ENCODE data around the gene ZNF439. TPM values are rescaled to one million over a fixed set of nuclear protein-coding genes. Genes with fewer than 3 reads are reported as not detected.
A peak's percentile ranks its signal among the peaks of the same experiment; 100 is the strongest.
"Not testable (repeated sequence)": the region's sequence is repeated elsewhere in the genome, so short reads cannot be mapped to it uniquely, and the experiment has no call there.

Gene ZNF439
- total and polyA plus RNA-seq, 2 experiments from 2014 or later: 8.8 to 12.1 TPM

- in situ Hi-C loops (cut with MboI): no loop called here
- Histone ChIP-seq H3K4me2 (ENCODE audit: unreplicated experiment) (no peak overlapping the region), H3K9ac (no peak overlapping the region), H3K27me3 (replicated peaks; ENCODE audit: insufficient read depth) (no peaks in the 10 kb centered on the region), H3K27ac (no peak overlapping the region), H3K4me1 (ENCODE audit: insufficient read depth) (no peaks in the 10 kb centered on the region), H3K4me3 (no peak overlapping the region), H3K9me2 (ENCODE audit: insufficient read depth) (no peaks in the 10 kb centered on the region), H2AFZ (no peak overlapping the region), H4K20me1 (ENCODE audit: insufficient read depth) (no peaks in the 10 kb centered on the region), H3K36me3 (ENCODE audit: low read depth) (peaks cover 12% of the 10 kb centered on the region), H3F3A (ENCODE audit: insufficient read depth) (no peaks in the 10 kb centered on the region), H3K9me3 (ENCODE audit: low read depth) (peaks cover 3% of the 10 kb centered on the region), H3K79me2 (ENCODE audit: insufficient read depth) (no peaks in the 10 kb centered on the region)
- TF ChIP-seq EZH2phosphoT487 (IDR thresholded peaks at IDR 0.05; ENCODE audit: insufficient read depth, low read depth) (no peak), EZH2 (IDR thresholded peaks at IDR 0.05; ENCODE audit: insufficient read depth, poor library complexity, severe bottlenecking) (no peak)
- WGBS, 2 experiments (ENCODE audit: low coverage in 1 of 2, low lambda C conversion rate in 2 of 2, missing lambda C conversion rate in 2 of 2): 100% methylated on average over 1 of the region's 1 CpG
- DNase-seq: no peak
These were observed 25.2 kb downstream of the ZNF439 start for GRCh38 chr19:11873762-11874161.

DNA sequence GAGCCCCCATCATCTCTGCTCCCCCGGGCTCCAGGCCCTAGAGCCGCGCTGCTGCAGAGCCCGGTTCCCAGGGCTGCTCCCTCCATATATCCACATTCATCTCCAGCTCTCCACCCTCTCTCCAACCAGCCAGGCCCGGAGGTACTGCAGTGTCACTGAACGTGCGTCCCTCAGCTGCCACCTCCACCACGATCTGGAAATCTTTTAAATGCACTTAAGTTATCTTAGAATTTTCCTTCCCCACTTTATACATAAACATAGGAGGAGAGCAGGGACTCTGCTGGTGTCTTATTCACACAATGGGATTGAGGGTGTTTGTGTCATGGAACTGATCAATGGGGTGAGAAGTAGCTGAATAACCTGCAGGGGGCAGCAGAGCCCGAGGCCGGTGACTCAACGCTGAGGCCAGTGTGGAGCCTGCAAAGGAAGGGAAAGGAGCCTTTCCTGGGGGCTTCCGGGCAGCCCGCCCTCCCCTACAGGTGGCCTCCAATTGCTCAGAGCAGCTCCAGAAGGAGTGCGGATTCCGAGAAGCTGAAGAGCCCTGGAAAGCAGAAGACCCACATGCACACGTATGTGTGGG, 31.3 kb downstream of the ZNF439 start:
- H3K27ac ChIP-seq; H3K36me3 ChIP-seq (ENCODE audit: low read depth); H3F3A ChIP-seq (ENCODE audit: insufficient read depth); in situ Hi-C loops (cut with MboI); H4K20me1 ChIP-seq (ENCODE audit: insufficient read depth); H3K4me3 ChIP-seq; H3K27me3 ChIP-seq (replicated peaks; ENCODE audit: insufficient read depth); H3K9ac ChIP-seq; H2AFZ ChIP-seq; H3K4me1 ChIP-seq (ENCODE audit: insufficient read depth); H3K9me3 ChIP-seq (ENCODE audit: low read depth); H3K9me2 ChIP-seq (ENCODE audit: insufficient read depth); H3K79me2 ChIP-seq (ENCODE audit: insufficient read depth); H3K4me2 ChIP-seq (ENCODE audit: unreplicated experiment): not testable (repeated sequence)
- 57 to 58% methylated on average over 16 of the region's 16 CpGs for WGBS, 2 experiments (ENCODE audit: low coverage in 1 of 2, low lambda C conversion rate in 2 of 2, missing lambda C conversion rate in 2 of 2)
- DNase-seq: peak; percentile 41

DNA sequence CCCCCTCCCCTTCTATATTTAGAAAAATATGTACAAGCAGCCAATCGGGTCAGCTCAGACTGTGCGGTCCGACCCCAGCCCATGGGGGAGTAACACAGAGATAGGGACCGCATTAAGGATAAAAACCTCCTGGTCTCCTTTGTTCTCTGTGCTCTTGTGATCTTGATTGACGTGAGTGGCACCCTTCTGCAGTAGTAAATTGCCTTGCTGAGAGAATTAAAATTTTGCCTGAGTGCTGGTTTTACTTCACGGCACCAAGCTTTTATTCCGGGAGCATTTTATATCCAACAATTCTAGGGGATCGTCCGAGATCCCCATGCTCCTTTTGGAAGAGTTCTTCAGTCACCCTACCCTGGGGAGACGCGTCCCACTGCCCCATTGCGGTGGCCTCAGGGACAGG, 32.1 kb downstream of the ZNF439 start:
- 68 to 71% methylated on average over 12 of the region's 12 CpGs for WGBS, 2 experiments (ENCODE audit: low coverage in 1 of 2, low lambda C conversion rate in 2 of 2, missing lambda C conversion rate in 2 of 2)
- no peak for TF ChIP-seq EZH2phosphoT487 (IDR thresholded peaks at IDR 0.05; ENCODE audit: insufficient read depth, low read depth)
- TF ChIP-seq EZH2 (IDR thresholded peaks at IDR 0.05; ENCODE audit: insufficient read depth, poor library complexity, severe bottlenecking): no peak
- in situ Hi-C loops (cut with MboI): no loop called here

GRCh38 chr19:11881151-11881800, 32.8 kb downstream of the ZNF439 start:
- Histone ChIP-seq H3K27ac (no peak overlapping the region), H3K9me2 (ENCODE audit: insufficient read depth) (no peaks in the 10 kb centered on the region), H3K36me3 (ENCODE audit: low read depth) (no peaks in the 10 kb centered on the region), H2AFZ (peak overlapping the region; percentile 43; the same call in 1 of the 2 replicates), H3F3A (ENCODE audit: insufficient read depth) (no peaks in the 10 kb centered on the region), H3K4me3 (peak overlapping the region; percentile 51; the same call in 1 of the 2 replicates), H3K9ac (no peak overlapping the region), H3K4me1 (ENCODE audit: insufficient read depth) (no peaks in the 10 kb centered on the region), H3K79me2 (ENCODE audit: insufficient read depth) (no peaks in the 10 kb centered on the region), H4K20me1 (ENCODE audit: insufficient read depth) (no peaks in the 10 kb centered on the region), H3K9me3 (ENCODE audit: low read depth) (no peaks in the 10 kb centered on the region), H3K27me3 (replicated peaks; ENCODE audit: insufficient read depth) (no peaks in the 10 kb centered on the region), H3K4me2 (ENCODE audit: unreplicated experiment) (peak overlapping the region; percentile 77)
- DNase-seq: peak; percentile 70
- in situ Hi-C loops (cut with MboI): no loop called here
- 7 to 9% methylated on average over 10 of the region's 10 CpGs for WGBS, 2 experiments (ENCODE audit: low coverage in 1 of 2, low lambda C conversion rate in 2 of 2, missing lambda C conversion rate in 2 of 2)
- TF ChIP-seq EZH2 (IDR thresholded peaks at IDR 0.05; ENCODE audit: insufficient read depth, poor library complexity, severe bottlenecking) (no peak), EZH2phosphoT487 (IDR thresholded peaks at IDR 0.05; ENCODE audit: insufficient read depth, low read depth) (no peak)

More for the DNA sequence above, 32.1 kb downstream of the ZNF439 start:
- H3K27ac ChIP-seq: no peak overlapping the region
- H3K4me1 ChIP-seq (ENCODE audit: insufficient read depth): no peaks in the 10 kb centered on the region
- H3K79me2 ChIP-seq (ENCODE audit: insufficient read depth): no peaks in the 10 kb centered on the region
- no peaks in the 10 kb centered on the region for H3K27me3 ChIP-seq (replicated peaks; ENCODE audit: insufficient read depth)
- H3K4me3 ChIP-seq: no peak overlapping the region
- no peak overlapping the region for H2AFZ ChIP-seq
- no peak for DNase-seq
- no peak overlapping the region for H3K9ac ChIP-seq
- H3K9me2 ChIP-seq (ENCODE audit: insufficient read depth): no peaks in the 10 kb centered on the region
- no peaks in the 10 kb centered on the region for H3F3A ChIP-seq (ENCODE audit: insufficient read depth)
- no peak overlapping the region for H3K4me2 ChIP-seq (ENCODE audit: unreplicated experiment)
- H3K9me3 ChIP-seq (ENCODE audit: low read depth): no peaks in the 10 kb centered on the region
- H3K36me3 ChIP-seq (ENCODE audit: low read depth): no peaks in the 10 kb centered on the region
- H4K20me1 ChIP-seq (ENCODE audit: insufficient read depth): no peaks in the 10 kb centered on the region
